Head of caudate nucleus (tissue), 42 donors: ENCODE results near the gene TASOR2.

Source experiments
- DNase-seq, 42 donors: peaks; one replicate each; pipeline versions ENCODE4 v3.0.0 to v3.0.0-alpha.2; 2020 to 2021; ENCODE audit warnings: mixed read lengths in 7 of 42
- intact Hi-C: fragments of 100-400 bp; cut with DNase I; formaldehyde crosslinking; loops from one replicate; pipeline ENCODE4 v1.15.0; 2022

The TASOR2 gene

DNA sequence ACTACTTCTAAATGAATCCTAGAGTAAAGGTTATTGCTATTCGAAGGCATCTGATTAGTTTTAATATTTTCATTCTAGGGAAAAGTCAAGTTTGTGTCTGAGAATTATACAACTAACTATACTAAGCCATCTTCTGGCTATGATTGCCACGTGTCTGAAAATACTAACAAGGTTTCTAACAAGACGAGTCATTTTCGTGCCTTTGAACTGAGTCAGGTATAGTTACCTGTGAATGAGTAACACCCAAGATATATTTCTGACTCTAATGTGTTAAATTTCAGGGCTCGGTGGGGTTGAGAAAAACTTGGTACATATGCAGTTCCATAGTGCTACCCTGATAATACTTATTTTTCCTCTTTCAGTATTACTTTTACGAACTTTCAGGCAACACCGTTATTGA, 35.5 kb downstream of the TASOR2 start:
- intact Hi-C loops = no loop called here
- no peak for DNase-seq

DNA sequence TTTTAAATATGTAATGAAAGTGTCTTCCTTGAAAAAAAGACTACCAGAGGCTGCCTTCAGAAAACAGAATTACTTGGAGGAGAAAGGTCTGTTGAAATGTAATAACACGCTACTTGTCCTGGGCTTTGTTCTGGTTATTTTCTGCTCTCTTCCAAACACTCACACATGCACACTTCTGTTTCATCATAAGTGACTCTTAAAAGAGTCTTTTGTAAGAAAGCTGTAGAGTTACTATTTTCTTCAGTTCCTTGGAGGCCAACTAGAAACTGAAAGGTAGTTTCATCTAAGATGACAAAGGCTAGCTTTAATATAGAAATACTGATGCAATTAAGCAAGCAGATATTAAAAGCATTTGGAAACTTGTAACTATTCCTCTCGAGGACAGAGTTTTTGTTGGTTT, 39.1 kb downstream of the TASOR2 start:
- intact Hi-C loops = no loop called here
- no peak for DNase-seq

DNA sequence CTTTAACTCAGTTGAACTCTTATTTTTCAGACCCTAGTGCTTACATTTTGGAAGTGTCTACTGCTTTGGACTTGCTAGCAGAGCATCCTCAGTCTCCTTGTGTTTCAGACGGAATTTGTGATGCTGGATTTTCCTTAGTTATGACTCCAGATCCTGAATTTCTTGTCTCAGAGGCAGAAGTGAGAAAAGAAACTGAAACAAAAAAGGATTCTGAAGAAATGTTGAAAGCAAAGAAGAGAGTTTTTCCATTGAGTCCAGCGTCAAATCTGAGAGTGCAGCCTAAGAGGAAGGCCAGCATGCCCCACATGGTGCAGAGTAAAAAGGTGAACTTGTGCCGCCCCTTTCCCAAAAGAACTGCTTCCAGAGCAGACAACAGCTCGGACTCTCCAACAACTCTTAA, 46.1 kb downstream of the TASOR2 start:
- intact Hi-C loops = no loop called here
- no peak for DNase-seq

DNA sequence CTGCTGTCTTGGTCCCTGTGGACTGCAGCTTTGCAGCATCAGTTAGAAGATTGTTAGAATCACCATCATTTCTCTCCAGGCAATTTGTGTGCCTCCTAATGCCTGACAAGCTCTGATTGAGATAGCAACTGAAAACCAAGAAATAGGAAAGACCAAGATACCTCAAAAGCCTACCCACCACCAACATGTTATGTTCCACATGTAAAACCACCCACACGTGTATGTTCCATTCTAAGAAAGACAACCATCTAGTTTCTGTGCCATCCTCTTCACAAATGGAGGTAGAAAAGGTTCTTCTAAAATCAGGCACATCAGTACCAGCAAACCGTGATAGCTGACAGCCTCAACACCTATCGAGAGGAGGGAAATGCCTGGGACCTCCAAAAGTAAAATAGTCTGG, 46.9 kb downstream of the TASOR2 start:
- intact Hi-C loops = no loop called here
- no peak for DNase-seq

DNA sequence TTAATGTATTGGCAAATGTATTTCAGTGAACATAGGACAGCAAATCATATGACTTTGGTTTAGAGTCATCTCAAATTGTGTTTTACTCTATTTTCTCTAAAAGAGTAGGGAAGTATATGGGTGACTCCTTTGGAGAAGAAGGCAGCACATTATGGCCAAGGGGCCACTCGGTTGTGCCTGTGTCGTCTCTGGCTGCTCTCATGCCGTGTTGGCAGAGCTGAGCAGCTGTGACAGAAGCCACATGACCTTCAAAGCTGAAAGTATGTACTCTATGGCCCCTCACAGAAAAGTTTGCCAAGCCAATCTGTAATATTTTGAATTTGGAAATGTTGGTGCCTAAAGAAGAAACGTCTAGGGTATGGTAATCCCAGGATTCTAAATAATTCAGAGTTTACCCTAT, 47.5 kb downstream of the TASOR2 start:
- intact Hi-C loops = no loop called here
- DNase-seq = peak in 4 of 42 donors; percentile 10 to 46 (median 18)
